HEK293 (cell line): ENCODE measurements around the gene COL25A1.

ENCODE experiments used
- BCL11A ChIP-seq: fragments of 450-650 bp; formaldehyde crosslinking; IDR thresholded peaks from 2 replicates; pipeline ENCODE4 v1.5.1; 2016; ENCODE audit warnings: low read depth, missing biosample characterization, missing genetic modification characterization
- BCL11B ChIP-seq: fragments of 450-650 bp; formaldehyde crosslinking; IDR thresholded peaks from 2 replicates; pipeline ENCODE4 v1.5.1; 2016; ENCODE audit warnings: low read depth, missing biosample characterization, missing genetic modification characterization
- FEZF1 ChIP-seq: fragments of 450-650 bp; formaldehyde crosslinking; IDR thresholded peaks from 2 replicates; pipeline ENCODE4 v1.5.1; 2016; ENCODE audit warnings: missing biosample characterization, missing genetic modification characterization
- GFI1B ChIP-seq: fragments of 450-650 bp; formaldehyde crosslinking; IDR thresholded peaks from 2 replicates; pipeline ENCODE4 v1.5.1; 2016; ENCODE audit warnings: missing biosample characterization, missing genetic modification characterization
- GLI2 ChIP-seq: fragments of 450-650 bp; formaldehyde crosslinking; IDR thresholded peaks from 2 replicates; pipeline ENCODE4; 2017; ENCODE audit warnings: missing biosample characterization, missing genetic modification characterization, low read depth, borderline replicate concordance
- KLF10 ChIP-seq: fragments of 450-650 bp; IDR thresholded peaks from 2 replicates; pipeline ENCODE4 v1.5.1; 2018; ENCODE audit warnings: missing biosample characterization, mild to moderate bottlenecking, missing genetic modification characterization
- OSR2 ChIP-seq: fragments of 450-650 bp; formaldehyde crosslinking; IDR thresholded peaks from 2 replicates; pipeline ENCODE4 v1.5.1; 2016; ENCODE audit warnings: missing biosample characterization, missing genetic modification characterization
- PRDM6 ChIP-seq: fragments of 450-650 bp; formaldehyde crosslinking; IDR thresholded peaks from 2 replicates; pipeline ENCODE4 v1.5.1; 2017; ENCODE audit warnings: missing biosample characterization, missing genetic modification characterization
- TSHZ1 ChIP-seq: fragments of 450-650 bp; formaldehyde crosslinking; IDR thresholded peaks from 2 replicates; pipeline ENCODE4 v1.5.1; 2016; ENCODE audit warnings: missing biosample characterization, missing genetic modification characterization, borderline replicate concordance
- ZBTB8A ChIP-seq: fragments of 450-650 bp; formaldehyde crosslinking; IDR thresholded peaks from 2 replicates; pipeline ENCODE4 v1.5.1; 2016; ENCODE audit warnings: missing biosample characterization, missing genetic modification characterization
- ZFP3 ChIP-seq: fragments of 450-650 bp; formaldehyde crosslinking; IDR thresholded peaks from 2 replicates; pipeline ENCODE4 v1.5.1; 2016; ENCODE audit warnings: low read depth, missing biosample characterization, missing genetic modification characterization
- ZNF18 ChIP-seq: fragments of 450-650 bp; formaldehyde crosslinking; IDR thresholded peaks from 2 replicates; pipeline ENCODE4 v1.5.1; 2016; ENCODE audit warnings: missing biosample characterization, missing genetic modification characterization
- ZNF324 ChIP-seq: fragments of 450-650 bp; formaldehyde crosslinking; IDR thresholded peaks from 2 replicates; pipeline ENCODE4 v1.5.1; 2016; ENCODE audit warnings: missing biosample characterization, missing genetic modification characterization
- ZNF350 ChIP-seq: fragments of 450-650 bp; formaldehyde crosslinking; IDR thresholded peaks from 2 replicates; pipeline ENCODE4 v1.5.0; 2017; ENCODE audit warnings: missing biosample characterization, mild to moderate bottlenecking, missing genetic modification characterization
- ZNF449 ChIP-seq: fragments of 450-650 bp; formaldehyde crosslinking; IDR thresholded peaks from 2 replicates; pipeline ENCODE4 v1.5.1; 2017; ENCODE audit warnings: missing biosample characterization, mild to moderate bottlenecking, missing genetic modification characterization, moderate library complexity
- ZNF561 ChIP-seq: fragments of 450-650 bp; IDR thresholded peaks from 2 replicates; pipeline ENCODE4 v1.5.1; 2018; ENCODE audit warnings: missing biosample characterization, missing genetic modification characterization, borderline replicate concordance
- ZNF654 ChIP-seq: fragments of 450-650 bp; formaldehyde crosslinking; IDR thresholded peaks from 2 replicates; pipeline ENCODE4 v1.5.1; 2016; ENCODE audit warnings: low read depth, missing biosample characterization, missing genetic modification characterization
- ZXDB ChIP-seq: fragments of 450-650 bp; formaldehyde crosslinking; IDR thresholded peaks from 2 replicates; pipeline ENCODE4 v1.5.1; 2016; ENCODE audit warnings: missing biosample characterization, missing genetic modification characterization
- TF ChIP-seq, protein P1 (sequence below): fragments of 450-650 bp; formaldehyde crosslinking; IDR thresholded peaks from 2 replicates; pipeline ENCODE4 v1.5.1; 2016; ENCODE audit warnings: missing biosample characterization, missing genetic modification characterization
- TF ChIP-seq, protein P2 (sequence below): fragments of 450-650 bp; formaldehyde crosslinking; IDR thresholded peaks from 2 replicates; pipeline ENCODE4 v1.5.1; 2016; ENCODE audit warnings: missing biosample characterization, missing genetic modification characterization

Gene COL25A1

GRCh38 chr4:108982402-108983185, 319.9 kb downstream of the COL25A1 start (continued):
- peak; percentile 92 for TF ChIP-seq ZNF449 (tag by site-specific recombination)
- TF ChIP-seq GLI2 (tag by site-specific recombination): peak; percentile 64; the same call in 1 of the 2 replicates
- peak; percentile 86 for TF ChIP-seq GFI1B (tag by site-specific recombination)
- TF ChIP-seq ZNF654 (tag by site-specific recombination): no peak
- peak; percentile 39; the same call in 1 of the 2 replicates for TF ChIP-seq ZBTB8A (tag by site-specific recombination)
- peak; percentile 98 for TF ChIP-seq PRDM6
- TF ChIP-seq KLF10: peak; percentile 43; the same call in 1 of the 2 replicates
- TF ChIP-seq ZNF18: peak; percentile 84
- peak; percentile 86 for TF ChIP-seq OSR2 (tag by site-specific recombination)
- no peak for TF ChIP-seq ZNF350 (tag by site-specific recombination)
- TF ChIP-seq ZNF561 (tag by site-specific recombination): peak; percentile 77; the same call in 1 of the 2 replicates
- TF ChIP-seq, protein P1, sequence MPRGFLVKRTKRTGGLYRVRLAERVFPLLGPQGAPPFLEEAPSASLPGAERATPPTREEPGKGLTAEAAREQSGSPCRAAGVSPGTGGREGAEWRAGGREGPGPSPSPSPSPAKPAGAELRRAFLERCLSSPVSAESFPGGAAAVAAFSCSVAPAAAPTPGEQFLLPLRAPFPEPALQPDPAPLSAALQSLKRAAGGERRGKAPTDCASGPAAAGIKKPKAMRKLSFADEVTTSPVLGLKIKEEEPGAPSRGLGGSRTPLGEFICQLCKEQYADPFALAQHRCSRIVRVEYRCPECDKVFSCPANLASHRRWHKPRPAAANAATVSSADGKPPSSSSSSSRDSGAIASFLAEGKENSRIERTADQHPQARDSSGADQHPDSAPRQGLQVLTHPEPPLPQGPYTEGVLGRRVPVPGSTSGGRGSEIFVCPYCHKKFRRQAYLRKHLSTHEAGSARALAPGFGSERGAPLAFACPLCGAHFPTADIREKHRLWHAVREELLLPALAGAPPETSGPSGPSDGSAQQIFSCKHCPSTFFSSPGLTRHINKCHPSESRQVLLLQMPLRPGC (tag by site-specific recombination): peak; percentile 76
- peak; percentile 44; the same call in 1 of the 2 replicates for TF ChIP-seq ZXDB (tag by site-specific recombination)
- TF ChIP-seq BCL11A (tag by site-specific recombination): peak; percentile 86
- peak; percentile 57; the same call in 1 of the 2 replicates for TF ChIP-seq BCL11B
- TF ChIP-seq, protein P2, sequence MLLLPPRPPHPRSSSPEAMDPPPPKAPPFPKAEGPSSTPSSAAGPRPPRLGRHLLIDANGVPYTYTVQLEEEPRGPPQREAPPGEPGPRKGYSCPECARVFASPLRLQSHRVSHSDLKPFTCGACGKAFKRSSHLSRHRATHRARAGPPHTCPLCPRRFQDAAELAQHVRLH: peak; percentile 72
- TF ChIP-seq ZFP3: no peak
- no peak for TF ChIP-seq ZNF324 (tag by site-specific recombination)
- peak; percentile 80; the same call in 1 of the 2 replicates for TF ChIP-seq TSHZ1 (tag by site-specific recombination)
- peak; percentile 95 for TF ChIP-seq FEZF1 (tag by site-specific recombination)
